Erythroblast (primary cell): ENCODE measurements around the gene DGCR6.

Source experiments
- GATA1 ChIP-seq: IDR thresholded peaks from 2 replicates; pipeline ENCODE4 v1.6.1; 2011; ENCODE audit warnings: low read depth, mild to moderate bottlenecking, control low read depth, low read length, moderate library complexity
- POLR2A ChIP-seq: IDR thresholded peaks from 2 replicates; pipeline ENCODE4 v1.6.1; 2011; ENCODE audit warnings: mild to moderate bottlenecking, low read length

- no peak for TF ChIP-seq POLR2A
- no peak for TF ChIP-seq GATA1
Measured at GRCh38 chr22:18906896-18907295, 776 bp downstream of the DGCR6 start.
